Gastroesophageal sphincter (tissue), 4 donors: Measurements from ENCODE around the gene ADAMTS1. TPM values are rescaled to one million over a fixed set of nuclear protein-coding genes. Genes with fewer than 3 reads are reported as not detected.

Experiments used
- ATAC-seq: fragments of 150-250 bp; one replicate; pipeline ENCODE4 v1.9.1; 2016; ENCODE audit warnings: mild to moderate bottlenecking, moderate library complexity
- H3K27ac ChIP-seq, 4 donors: fragments of 200-600 bp; sonication (generic) in 3 of 4; 1 replicate in 3 of 4; 2 replicates in 1 of 4; pipeline ENCODE4 v1.5.1; 2016 to 2019
- H3K27me3 ChIP-seq: fragments of 200-600 bp; sonication (generic); one replicate; pipeline ENCODE4 v1.5.1; 2019
- H3K36me3 ChIP-seq, 2 donors: fragments of 200-600 bp; sonication (generic); one replicate each; pipeline ENCODE4 v1.5.1; 2019; ENCODE audit warnings: control low read depth in 1 of 2
- H3K4me1 ChIP-seq, 3 donors: fragments of 200-600 bp; sonication (generic); 1 replicate in 2 of 3; 2 replicates in 1 of 3; pipeline ENCODE4 v1.5.1; 2016 to 2019; ENCODE audit warnings: control low read depth in 2 of 3
- H3K4me3 ChIP-seq, 2 donors: fragments of 200-600 bp; sonication (generic); one replicate each; pipeline ENCODE4 v1.5.1; 2019; ENCODE audit warnings: mild to moderate bottlenecking in 1 of 2, moderate library complexity in 1 of 2
- H3K9me3 ChIP-seq, 3 donors: fragments of 200-600 bp; sonication (generic); one replicate each; pipeline ENCODE4 v1.5.1; 2017 to 2019; ENCODE audit warnings: control low read depth in 2 of 3
- EP300 ChIP-seq: sonication (generic); formaldehyde crosslinking; IDR thresholded peaks from one replicate; pipeline ENCODE4 v1.6.1; 2017; ENCODE audit warnings: antibody characterized with exemption, mild to moderate bottlenecking
- POLR2A ChIP-seq, 2 donors: fragments of 450-650 bp; IDR thresholded peaks; one replicate each; pipeline ENCODE4 v1.6.1; 2017; ENCODE audit warnings: antibody characterized with exemption in 2 of 2, mild to moderate bottlenecking in 2 of 2, moderate library complexity in 1 of 2
- POLR2AphosphoS5 ChIP-seq: sonication (generic); formaldehyde crosslinking; IDR thresholded peaks from one replicate; pipeline ENCODE4 v1.6.1; 2017; ENCODE audit warnings: antibody characterized with exemption
- WGBS, 2 donors: methylation state at CpG; one replicate each; pipeline ENCODE4 v1.1.5; 2018; ENCODE audit warnings: low coverage in 1 of 2; 5-methylcytosine and 5-hydroxymethylcytosine counted together
- total RNA-seq, 4 donors: library from RNA; depleted of rRNA; stranded (reverse); fragments of >200 nt; gene quantifications; one replicate each; pipeline ENCODE4 v1.1.0, GENCODE V29; 2016
- TF ChIP-seq, protein P1 (sequence below), 4 experiments: fragments of 200-600 bp in 2 of 4; fragments of 450-650 bp in 2 of 4; sonication (generic) in 1 of 4; IDR thresholded peaks; one replicate each; pipeline ENCODE4 v1.5.1; 2017 to 2019; ENCODE audit warnings: antibody characterized with exemption in 4 of 4, mild to moderate bottlenecking in 2 of 4, moderate library complexity in 2 of 4

ADAMTS1 gene
- total RNA-seq, 4 donors from 2014 or later = 68.5 to 144 (median 103) TPM

DNA sequence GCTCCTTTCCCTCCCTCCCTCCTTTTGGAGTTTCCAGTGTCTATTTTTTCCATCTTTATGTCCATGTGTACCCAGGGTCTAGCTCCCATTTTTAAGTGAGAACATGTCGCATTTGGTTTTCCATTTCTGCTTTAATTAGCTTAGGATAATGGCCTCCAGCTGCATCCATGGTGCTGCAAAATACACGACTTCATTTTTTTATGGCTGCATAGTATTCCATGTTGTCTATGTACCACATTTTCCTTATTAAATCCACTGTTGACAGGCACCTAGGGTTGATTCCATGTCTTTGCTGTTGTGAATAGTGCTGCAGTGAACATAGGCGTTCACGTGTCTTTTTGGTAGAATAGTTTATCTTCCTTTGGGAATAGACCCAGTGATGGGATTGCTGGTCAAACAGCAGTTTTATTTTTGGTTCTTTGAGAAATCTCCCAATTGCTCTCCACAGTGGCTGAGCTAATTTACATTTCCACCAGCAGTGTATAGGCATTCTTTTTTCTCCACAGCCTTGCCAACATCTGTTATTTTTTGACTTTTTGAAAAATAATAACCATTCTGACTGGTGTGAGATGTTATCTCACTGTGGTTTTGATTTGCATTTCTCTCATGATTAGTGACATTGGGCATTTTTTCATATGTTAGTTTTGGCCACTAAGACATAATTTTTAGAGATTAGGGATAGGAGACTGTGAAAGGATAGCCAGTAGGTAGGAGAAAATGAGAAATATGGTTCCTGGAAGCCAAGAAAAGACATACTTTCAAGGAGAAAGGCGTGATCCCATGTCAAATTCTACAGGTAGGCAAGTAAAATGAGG lies 50.4 kb downstream of the ADAMTS1 start:
- no peak for TF ChIP-seq POLR2AphosphoS5
- TF ChIP-seq POLR2A (IDR thresholded peaks at IDR 0.05) = no peak
- TF ChIP-seq, protein P1, sequence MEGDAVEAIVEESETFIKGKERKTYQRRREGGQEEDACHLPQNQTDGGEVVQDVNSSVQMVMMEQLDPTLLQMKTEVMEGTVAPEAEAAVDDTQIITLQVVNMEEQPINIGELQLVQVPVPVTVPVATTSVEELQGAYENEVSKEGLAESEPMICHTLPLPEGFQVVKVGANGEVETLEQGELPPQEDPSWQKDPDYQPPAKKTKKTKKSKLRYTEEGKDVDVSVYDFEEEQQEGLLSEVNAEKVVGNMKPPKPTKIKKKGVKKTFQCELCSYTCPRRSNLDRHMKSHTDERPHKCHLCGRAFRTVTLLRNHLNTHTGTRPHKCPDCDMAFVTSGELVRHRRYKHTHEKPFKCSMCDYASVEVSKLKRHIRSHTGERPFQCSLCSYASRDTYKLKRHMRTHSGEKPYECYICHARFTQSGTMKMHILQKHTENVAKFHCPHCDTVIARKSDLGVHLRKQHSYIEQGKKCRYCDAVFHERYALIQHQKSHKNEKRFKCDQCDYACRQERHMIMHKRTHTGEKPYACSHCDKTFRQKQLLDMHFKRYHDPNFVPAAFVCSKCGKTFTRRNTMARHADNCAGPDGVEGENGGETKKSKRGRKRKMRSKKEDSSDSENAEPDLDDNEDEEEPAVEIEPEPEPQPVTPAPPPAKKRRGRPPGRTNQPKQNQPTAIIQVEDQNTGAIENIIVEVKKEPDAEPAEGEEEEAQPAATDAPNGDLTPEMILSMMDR (IDR thresholded peaks at IDR 0.05) = no peak
- TF ChIP-seq EP300 = no peak
- H3K36me3 ChIP-seq = no peaks in the 10 kb centered on the region
- no peaks in the 10 kb centered on the region for H3K9me3 ChIP-seq
- H3K27me3 ChIP-seq = no peaks in the 10 kb centered on the region
- 60 to 82% methylated on average over 2 to 5 of the region's 5 CpGs for WGBS, 2 donors
- H3K27ac ChIP-seq = peak overlapping the region in 2 of 4 donors; percentile 51 to 67
- peaks cover 0 to 4% (median 3%) of the 10 kb centered on the region in 3 donors for H3K4me1 ChIP-seq
- H3K4me3 ChIP-seq = no peak overlapping the region
- no peak for ATAC-seq

DNA sequence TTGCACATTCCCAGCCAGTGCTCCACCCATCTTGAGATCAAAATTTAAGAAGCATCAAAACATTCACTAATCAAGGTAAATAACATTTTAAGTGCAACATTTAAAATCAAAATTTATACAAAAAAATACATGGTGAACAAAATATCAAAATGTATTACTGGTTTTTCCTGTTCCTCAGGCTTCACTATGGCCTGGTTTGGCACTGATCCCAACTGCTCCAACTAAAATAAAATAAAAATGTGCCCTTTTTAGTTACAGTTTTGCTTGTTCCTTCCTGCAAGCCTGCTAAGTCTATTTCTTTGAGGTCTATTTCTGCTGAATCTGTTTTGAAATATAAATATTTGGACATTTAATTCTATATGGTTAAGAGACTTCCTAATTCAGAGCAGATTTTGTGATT lies 54.9 kb downstream of the ADAMTS1 start:
- no peak overlapping the region for H3K4me3 ChIP-seq
- no peaks in the 10 kb centered on the region for H3K36me3 ChIP-seq
- TF ChIP-seq EP300 = no peak
- TF ChIP-seq POLR2AphosphoS5 = no peak
- TF ChIP-seq, protein P1 (IDR thresholded peaks at IDR 0.05) = no peak
- no peak for TF ChIP-seq POLR2A (IDR thresholded peaks at IDR 0.05)
- no peaks in the 10 kb centered on the region for H3K9me3 ChIP-seq
- H3K27ac ChIP-seq = peak overlapping the region in 1 of 4 donors; percentile 72
- no peaks in the 10 kb centered on the region for H3K27me3 ChIP-seq
- peaks cover 0 to 8% (median 0%) of the 10 kb centered on the region in 3 donors for H3K4me1 ChIP-seq
- ATAC-seq = no peak

DNA sequence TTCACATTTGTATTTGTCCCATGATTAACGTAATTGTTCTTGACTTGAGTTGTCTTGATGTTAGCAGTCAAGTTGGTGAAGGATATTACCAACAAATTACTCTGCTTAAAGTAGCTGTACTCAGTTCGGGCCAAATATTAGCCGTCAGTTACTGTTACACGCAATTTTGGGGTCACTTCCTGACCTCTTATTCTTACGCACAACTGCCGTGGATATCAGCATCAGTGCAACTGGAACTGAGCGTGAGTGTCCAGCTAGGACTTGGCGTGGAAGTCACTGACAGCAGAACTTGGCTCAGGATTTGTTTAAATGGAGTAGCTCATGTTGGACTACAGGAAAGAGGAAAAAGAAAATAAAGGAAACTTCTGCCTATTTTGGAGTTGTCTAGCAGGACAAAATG lies 56.4 kb downstream of the ADAMTS1 start:
- Histone ChIP-seq H3K4me1 (peaks cover 0 to 14% (median 1%) of the 10 kb centered on the region in 3 donors), H3K36me3 (no peaks in the 10 kb centered on the region), H3K4me3 (no peak overlapping the region), H3K27me3 (no peaks in the 10 kb centered on the region), H3K27ac (peak overlapping the region in 3 of 4 donors; percentile 46 to 72 (median 63)), H3K9me3 (no peaks in the 10 kb centered on the region)
- WGBS, 2 donors = 40 to 41% methylated on average over 6 to 8 of the region's 8 CpGs
- peak; percentile 80 for ATAC-seq
- peak; percentile 76 for TF ChIP-seq POLR2AphosphoS5
- TF ChIP-seq, protein P1 (IDR thresholded peaks at IDR 0.05) = no peak
- TF ChIP-seq POLR2A (IDR thresholded peaks at IDR 0.05) = no peak
- peak; percentile 44 for TF ChIP-seq EP300

Other genes starting within 250 kb of the ADAMTS1 start
- gene ADAMTS5, start 121.7 kb upstream of the ADAMTS1 start, total RNA-seq = 10 to 100 TPM; 16.8 to 55.8 (median 29.0) TPM